Measurements from ENCODE around the gene ATXN2. TPM values are rescaled to one million over a fixed set of nuclear protein-coding genes. Genes with fewer than 3 reads are reported as not detected.
A peak's percentile ranks its signal among the peaks of the same experiment; 100 is the strongest.

ATXN2 gene
- total and polyA plus RNA-seq, 2 of the 4 experiments (the other 2 are of a cell fraction): 12.4 to 66.5 TPM

- Histone ChIP-seq H3K14ac (replicated peaks; ENCODE audit: low read depth, low read length) (peak overlapping the region; percentile 11), H3K79me1 (ENCODE audit: low read depth in 1 of 2, low read length in 2 of 2) (peaks cover 16 to 86% of the 10 kb centered on the region in 2 experiments), H3K4ac (ENCODE audit: low read depth, low read length) (peak overlapping the region; percentile 66), H2BK20ac (ENCODE audit: low read depth, low read length) (peak overlapping the region; percentile 7), H4K91ac (ENCODE audit: insufficient read depth, low read depth, low read length) (peak overlapping the region; percentile 54), H3K4me1 (ENCODE audit: control insufficient read depth, insufficient read depth, low read length) (peaks cover 36% of the 10 kb centered on the region), H3K18ac (ENCODE audit: low read depth, low read length) (peak overlapping the region; percentile 35; the same call in 1 of the 2 replicates), H4K20me1 (ENCODE audit: insufficient read depth, low read length) (peaks cover 69% of the 10 kb centered on the region), H4K8ac (ENCODE audit: low read depth in 2 of 2, low read length in 2 of 2) (peak overlapping the region; percentile 8 to 74; a peak in 3 of 4 replicates), H3K36me3 (ENCODE audit: control insufficient read depth, insufficient read depth, low read length) (no peaks in the 10 kb centered on the region), H3K9me1 (ENCODE audit: insufficient read depth, low read length) (peaks cover 46% of the 10 kb centered on the region), H3K56ac (ENCODE audit: extremely low read depth, insufficient read depth, low read length) (no peak overlapping the region), H3K27ac (ENCODE audit: insufficient read depth, low read length) (peak overlapping the region; percentile 51), H3K23ac (ENCODE audit: low read depth, low read length) (peak overlapping the region; percentile 25; the same call in 1 of the 2 replicates), H2AFZ (replicated peaks; ENCODE audit: low read length, poor library complexity) (peak overlapping the region; percentile 38), H2BK15ac (ENCODE audit: low read depth, low read length) (peak overlapping the region; percentile 16; the same call in 1 of the 3 replicates), H4K5ac (ENCODE audit: low read depth, low read length) (peak overlapping the region; percentile 0; the same call in 1 of the 2 replicates), H2AK9ac (replicated peaks; ENCODE audit: low read depth, low read length, poor library complexity) (peak overlapping the region; percentile 72), H2BK5ac (ENCODE audit: low read depth, low read length, poor library complexity, severe bottlenecking) (peak overlapping the region; percentile 53), H3K4me2 (ENCODE audit: low read depth, low read length) (peak overlapping the region; percentile 38), H2BK120ac (ENCODE audit: low read depth, low read length) (peak overlapping the region; percentile 57), H2AK5ac (ENCODE audit: low read depth, low read length) (peak overlapping the region; percentile 46), H3K27me3 (ENCODE audit: control insufficient read depth, insufficient read depth, low read length) (no peaks in the 10 kb centered on the region), H3K4me3 (ENCODE audit: insufficient read depth, low read depth, low read length) (no peak overlapping the region), H3K9ac (ENCODE audit: low read depth, low read length) (peak overlapping the region; percentile 1; the same call in 1 of the 2 replicates), H3K9me3 (ENCODE audit: control insufficient read depth, insufficient read depth, low read length) (no peaks in the 10 kb centered on the region)
- dilution Hi-C loops (cut with HindIII; ENCODE audit: low sequenced_read_pairs, unreplicated experiment): no loop called here
- POLR2A ChIA-PET (ENCODE audit: unreplicated experiment): interaction anchor here (0.7 kb wide), 1 partner anchor 9 kb away, joined by 3 read pairs; no protein-coding TSS in a partner anchor
- ATAC-seq (ENCODE audit: low read depth) (peak; percentile 25), DNase-seq (peak; percentile 62)
- intact Hi-C loops (cut with micrococcal nuclease): no loop called here
- CTCF ChIA-PET: interaction anchor here (1.5 to 2.4 kb wide), 2 partner anchors 17 to 38 kb away, joined by 8 to 10 read pairs; no protein-coding TSS in a partner anchor
- WGBS, 2 experiments (ENCODE audit: extremely low coverage in 2 of 2, insufficient read length in 1 of 2): 7% methylated on average over 2 of the region's 18 CpGs; no CpG with 5 or more reads in 1 of the 2 experiments
- in situ Hi-C loops (cut with MboI; ENCODE audit: low sequenced_read_pairs): no loop called here
- no TSS peak for BruUV-seq (replicated peaks)
- TF ChIP-seq RAD21 (IDR thresholded peaks at IDR 0.05; ENCODE audit: low read length) (no peak), POLR2A (IDR thresholded peaks at IDR 0.05; ENCODE audit: low read depth, low read length) (no peak), MXI1 (IDR thresholded peaks at IDR 0.05; ENCODE audit: borderline replicate concordance, low read depth, low read length) (no peak), MAFK (IDR thresholded peaks at IDR 0.05; ENCODE audit: low read depth, low read length) (no peak), ELK1 (IDR thresholded peaks at IDR 0.05; ENCODE audit: borderline replicate concordance, low read depth, low read length) (no peak), RCOR1 (IDR thresholded peaks at IDR 0.05; ENCODE audit: insufficient replicate concordance, low read length) (no peak), MAZ (IDR thresholded peaks at IDR 0.05; ENCODE audit: borderline replicate concordance, low read depth, low read length) (no peak; the same call in 1 of the 2 replicates), SMC3 (IDR thresholded peaks at IDR 0.05; ENCODE audit: low read depth, low read length) (no peak), CHD1 (IDR thresholded peaks at IDR 0.05; ENCODE audit: low read depth, low read length) (no peak), CEBPB (IDR thresholded peaks at IDR 0.05; ENCODE audit: low read depth, low read length) (no peak), FOS (IDR thresholded peaks at IDR 0.05; ENCODE audit: low read depth, low read length) (no peak), NFE2L2 (IDR thresholded peaks at IDR 0.05; ENCODE audit: low read depth, low read length) (no peak), BHLHE40 (IDR thresholded peaks at IDR 0.05; ENCODE audit: low read depth, low read length) (no peak)
- TF ChIP-seq, protein P1, sequence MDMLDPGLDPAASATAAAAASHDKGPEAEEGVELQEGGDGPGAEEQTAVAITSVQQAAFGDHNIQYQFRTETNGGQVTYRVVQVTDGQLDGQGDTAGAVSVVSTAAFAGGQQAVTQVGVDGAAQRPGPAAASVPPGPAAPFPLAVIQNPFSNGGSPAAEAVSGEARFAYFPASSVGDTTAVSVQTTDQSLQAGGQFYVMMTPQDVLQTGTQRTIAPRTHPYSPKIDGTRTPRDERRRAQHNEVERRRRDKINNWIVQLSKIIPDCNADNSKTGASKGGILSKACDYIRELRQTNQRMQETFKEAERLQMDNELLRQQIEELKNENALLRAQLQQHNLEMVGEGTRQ (IDR thresholded peaks at IDR 0.05; ENCODE audit: low read depth, low read length): no peak
Observed at GRCh38 chr12:111434680-111435338, 164.3 kb downstream of the ATXN2 start.
